Caki2 (cell line): ENCODE data around the gene PLPP2. TPM values are rescaled to one million over a fixed set of nuclear protein-coding genes. Genes with fewer than 3 reads are reported as not detected.

Experiments
- DNase-seq: peaks from one replicate; pipeline ENCODE4 v3.0.0-alpha.2; 2015; ENCODE audit warnings: low read depth
- in situ Hi-C: cut with HindIII; loops from 2 replicates; pipeline ENCODE4 v1.10.0; 2016; ENCODE audit warnings: low sequenced_read_pairs, low pct_unique_long_range_greater_than_20kb, mixed read lengths
- total RNA-seq: library from RNA; depleted of rRNA; stranded (reverse); fragments of >200 nt; shearing (Covaris generic); gene quantifications from 2 replicates; pipeline ENCODE4 v1.2.3, GENCODE V29; 2014; ENCODE audit warnings: low replicate concordance

PLPP2 gene
- total RNA-seq, 1 experiment from 2014 or later: 128 TPM

DNA sequence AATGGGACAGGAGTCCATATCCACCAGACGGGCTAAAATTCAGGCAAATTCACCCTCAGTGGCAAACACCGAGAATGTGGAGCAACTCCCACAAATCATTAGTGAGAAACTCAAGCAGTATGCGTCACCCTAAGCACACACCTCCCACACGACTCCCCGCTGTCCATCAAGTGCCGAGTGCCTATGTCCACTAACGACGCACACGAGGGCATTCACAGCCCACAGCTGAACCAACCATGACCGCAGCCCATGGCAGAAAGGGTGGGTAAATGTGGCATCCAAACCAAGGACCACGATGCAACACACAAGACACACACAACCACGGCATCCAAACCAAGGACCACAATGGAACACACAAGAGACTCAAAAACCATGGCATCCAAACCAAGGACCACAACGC lies 31.4 kb upstream of the PLPP2 start:
- in situ Hi-C loops: no loop called here
- no peak for DNase-seq

DNA sequence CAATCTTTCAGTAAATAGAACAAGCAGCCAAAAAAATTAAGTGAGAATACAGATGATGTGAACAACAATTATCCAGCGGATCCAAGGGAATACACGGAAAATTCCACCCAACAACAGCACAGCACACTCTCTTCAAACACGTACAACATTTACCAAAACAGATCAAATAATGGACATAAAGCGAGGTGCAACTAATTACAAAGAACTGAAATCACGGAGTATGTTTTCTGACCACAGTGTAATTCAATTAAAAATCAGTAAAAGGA lies 27.2 kb upstream of the PLPP2 start:
- in situ Hi-C loops: no loop called here

GRCh38 chr19:317710-318508 lies 26.7 kb upstream of the PLPP2 start:
- in situ Hi-C loops: no loop called here
- DNase-seq: no peak

More for the DNA sequence above, 27.2 kb upstream of the PLPP2 start:
- no peak for DNase-seq

DNA sequence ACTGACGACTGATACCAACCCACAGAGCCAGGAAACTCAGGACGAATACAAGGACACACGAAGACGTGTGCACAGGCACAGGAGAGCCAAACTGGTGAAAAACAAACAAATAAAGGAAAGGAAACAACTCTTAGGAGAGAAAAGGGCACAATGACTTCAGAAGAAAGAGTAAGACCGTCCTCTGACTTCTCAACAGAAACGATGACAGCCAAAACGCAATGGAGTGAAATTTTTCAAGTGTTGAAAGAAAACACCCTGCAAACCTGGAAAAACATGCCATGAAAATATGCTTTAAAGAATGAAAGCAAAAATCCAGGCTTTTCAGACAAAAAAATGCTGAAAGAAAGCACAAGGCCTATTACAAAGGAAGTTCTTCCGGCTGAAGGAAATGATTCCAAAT lies 24.6 kb upstream of the PLPP2 start:
- in situ Hi-C loops: no loop called here
- no peak for DNase-seq

DNA sequence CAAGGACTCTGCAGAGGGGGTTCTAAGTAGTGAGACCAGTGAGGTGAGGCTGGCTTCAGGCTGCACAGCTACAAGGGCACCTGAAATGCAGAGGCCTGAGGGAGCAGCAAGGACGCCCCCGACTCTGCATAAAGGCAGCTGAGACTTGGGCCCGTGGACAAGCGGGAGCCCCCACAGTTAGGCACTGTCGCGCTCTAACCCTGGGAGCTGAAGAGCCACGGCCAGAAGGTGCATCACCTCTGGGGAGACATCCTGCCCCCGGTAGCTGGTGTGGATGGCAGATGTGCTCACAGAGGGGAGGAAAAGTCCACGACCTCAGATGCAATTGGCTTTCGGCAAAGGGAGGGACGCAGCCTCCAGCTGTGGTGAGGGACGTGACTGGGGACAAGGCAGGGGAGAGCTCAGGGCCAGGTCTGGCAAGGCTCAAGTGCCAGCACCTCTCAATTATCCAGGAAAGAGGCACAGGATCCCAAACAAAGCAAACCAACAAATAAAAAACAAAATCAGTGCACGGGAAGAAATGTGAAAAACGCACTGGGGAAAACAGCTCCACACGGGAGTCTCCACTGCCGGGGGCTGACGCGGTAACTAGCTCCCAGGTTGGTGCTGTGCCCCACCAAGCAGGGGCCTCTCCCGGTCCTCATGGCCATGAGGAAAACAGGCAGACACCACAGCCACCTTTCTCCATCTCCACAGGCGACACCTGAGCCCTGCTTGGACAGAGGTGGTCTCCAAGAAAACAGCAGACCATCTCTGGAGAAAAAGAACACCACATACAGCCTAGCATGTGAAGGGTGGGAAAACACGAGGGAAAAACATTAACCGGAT lies 23.0 kb upstream of the PLPP2 start:
- DNase-seq: no peak
- in situ Hi-C loops: no loop called here

DNA sequence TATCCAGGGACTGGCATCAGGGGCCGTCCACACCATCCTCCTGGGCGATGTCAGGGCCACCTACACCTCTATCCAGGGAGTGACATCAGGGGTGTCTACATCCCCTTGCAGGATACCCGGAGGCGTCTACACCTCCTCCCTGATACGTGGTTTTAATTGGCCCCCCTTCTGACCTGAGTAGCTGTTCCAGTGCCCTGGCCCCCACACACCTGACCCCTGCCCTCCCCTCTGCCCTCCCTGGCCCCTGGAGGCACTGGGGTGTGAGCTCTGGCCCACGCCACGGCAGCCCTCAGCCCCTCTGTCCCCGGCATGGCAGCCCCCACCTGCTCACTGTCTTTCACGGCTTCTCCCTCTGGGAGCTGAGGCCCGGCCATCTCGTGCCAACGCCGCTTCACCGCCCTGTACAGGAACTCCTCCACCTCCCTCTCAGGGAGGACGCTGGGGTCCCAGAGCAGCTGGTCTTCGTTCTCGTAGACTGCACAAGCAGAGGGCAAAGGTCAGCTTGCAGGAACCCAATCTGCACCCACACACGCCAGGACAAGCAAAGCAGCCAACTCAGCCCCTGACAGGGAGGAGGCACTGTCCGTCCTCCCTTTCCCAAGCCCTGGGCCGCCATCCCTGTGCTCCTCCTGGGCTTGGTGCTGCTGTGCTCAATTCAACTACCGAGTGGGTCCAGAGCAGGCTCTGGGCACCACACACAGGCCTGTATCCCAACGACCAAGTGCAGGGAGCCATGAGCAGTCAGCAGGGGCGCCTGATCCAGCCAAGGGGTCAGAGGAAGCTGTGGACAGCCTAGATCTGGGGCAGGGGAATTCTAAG lies 22.2 kb upstream of the PLPP2 start:
- DNase-seq: no peak
- in situ Hi-C loops: no loop called here

DNA sequence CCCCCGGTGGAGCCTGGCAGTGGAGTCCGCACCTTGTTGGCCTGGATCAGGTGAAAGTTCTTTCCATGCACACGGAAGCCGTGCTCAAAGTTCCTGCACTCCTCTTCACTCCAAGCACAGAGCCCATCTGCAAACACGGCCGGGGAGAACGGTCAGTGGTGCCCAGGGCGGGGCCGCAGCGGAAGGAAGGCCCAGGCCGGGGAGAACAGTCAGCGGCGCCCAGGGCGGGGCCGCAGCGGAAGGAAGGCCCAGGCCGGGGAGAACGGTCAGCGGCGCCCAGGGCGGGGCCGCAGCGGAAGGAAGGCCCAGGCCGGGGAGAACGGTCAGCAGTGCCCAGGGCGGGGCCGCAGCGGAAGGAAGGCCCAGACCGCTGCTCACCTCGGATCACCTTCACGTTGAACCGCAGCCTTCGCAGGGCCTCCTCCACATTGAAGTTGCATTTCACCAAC lies 20.6 kb upstream of the PLPP2 start:
- in situ Hi-C loops: no loop called here
- no peak for DNase-seq

- no peak for DNase-seq
- in situ Hi-C loops: no loop called here
These were observed 19.7 kb upstream of the PLPP2 start for GRCh38 chr19:310781-311496.

DNA sequence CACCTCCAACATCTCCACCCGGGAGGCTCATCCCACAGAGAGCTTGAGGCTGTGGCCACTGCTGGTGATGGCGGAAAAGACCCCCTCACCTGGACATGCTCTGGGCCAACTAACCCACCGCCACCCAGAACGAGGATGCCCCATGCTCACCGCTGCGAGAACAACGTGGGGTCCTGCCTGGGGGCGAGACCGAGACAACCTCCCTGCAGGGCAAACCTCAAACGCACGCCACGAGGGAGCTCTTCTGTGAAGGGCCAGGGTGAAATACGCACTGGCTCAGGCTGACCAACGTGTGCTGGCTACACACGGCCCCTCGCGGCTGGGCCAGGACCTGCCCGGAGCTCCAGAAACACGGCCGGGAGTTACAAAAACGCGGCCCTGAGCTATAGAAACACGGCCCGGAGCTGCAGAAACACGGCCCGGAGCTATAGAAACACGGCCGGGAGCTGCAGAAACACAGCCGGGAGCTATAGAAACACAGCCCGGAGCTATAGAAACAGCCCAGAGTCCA lies 19.0 kb upstream of the PLPP2 start:
- no peak for DNase-seq
- in situ Hi-C loops: no loop called here

- in situ Hi-C loops: no loop called here
- DNase-seq: no peak
These were observed 18.0 kb upstream of the PLPP2 start for GRCh38 chr19:309206-309565.

- in situ Hi-C loops: no loop called here
- no peak for DNase-seq
These were observed 17.4 kb upstream of the PLPP2 start for GRCh38 chr19:308471-309205.

DNA sequence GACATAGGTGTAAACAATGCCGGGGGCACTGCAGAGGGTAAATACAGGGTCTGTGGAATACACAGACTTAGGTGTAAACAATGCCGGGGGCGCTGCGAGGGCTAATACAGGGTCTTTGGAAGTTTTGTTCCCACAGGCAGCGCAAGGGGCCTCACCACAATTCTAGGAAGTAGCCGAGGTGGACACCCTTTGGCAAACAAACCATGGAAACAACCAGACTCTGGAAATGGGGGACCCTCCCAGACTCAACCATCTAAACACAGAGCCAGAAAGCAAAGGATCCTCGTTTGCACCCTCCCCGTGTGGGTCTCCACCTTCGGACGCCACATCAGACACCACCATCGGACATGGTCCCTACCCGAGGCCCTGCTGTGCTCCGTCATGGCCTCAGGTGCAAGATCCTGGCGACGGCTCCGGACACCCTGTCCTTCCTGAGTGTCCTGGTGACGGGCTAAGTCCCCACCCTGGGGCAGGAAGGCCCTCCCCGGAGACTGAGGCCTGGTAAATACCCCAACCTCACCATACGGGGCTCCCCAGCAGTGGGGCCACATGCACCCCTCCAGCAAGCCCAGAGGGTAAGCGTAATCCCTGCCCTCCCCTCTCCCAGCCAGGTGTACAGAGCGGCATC lies 16.7 kb upstream of the PLPP2 start:
- in situ Hi-C loops: no loop called here

GRCh38 chr19:307111-307531 lies 15.9 kb upstream of the PLPP2 start:
- no peak for DNase-seq
- in situ Hi-C loops: no loop called here

More for the DNA sequence above, 16.7 kb upstream of the PLPP2 start:
- no peak for DNase-seq

DNA sequence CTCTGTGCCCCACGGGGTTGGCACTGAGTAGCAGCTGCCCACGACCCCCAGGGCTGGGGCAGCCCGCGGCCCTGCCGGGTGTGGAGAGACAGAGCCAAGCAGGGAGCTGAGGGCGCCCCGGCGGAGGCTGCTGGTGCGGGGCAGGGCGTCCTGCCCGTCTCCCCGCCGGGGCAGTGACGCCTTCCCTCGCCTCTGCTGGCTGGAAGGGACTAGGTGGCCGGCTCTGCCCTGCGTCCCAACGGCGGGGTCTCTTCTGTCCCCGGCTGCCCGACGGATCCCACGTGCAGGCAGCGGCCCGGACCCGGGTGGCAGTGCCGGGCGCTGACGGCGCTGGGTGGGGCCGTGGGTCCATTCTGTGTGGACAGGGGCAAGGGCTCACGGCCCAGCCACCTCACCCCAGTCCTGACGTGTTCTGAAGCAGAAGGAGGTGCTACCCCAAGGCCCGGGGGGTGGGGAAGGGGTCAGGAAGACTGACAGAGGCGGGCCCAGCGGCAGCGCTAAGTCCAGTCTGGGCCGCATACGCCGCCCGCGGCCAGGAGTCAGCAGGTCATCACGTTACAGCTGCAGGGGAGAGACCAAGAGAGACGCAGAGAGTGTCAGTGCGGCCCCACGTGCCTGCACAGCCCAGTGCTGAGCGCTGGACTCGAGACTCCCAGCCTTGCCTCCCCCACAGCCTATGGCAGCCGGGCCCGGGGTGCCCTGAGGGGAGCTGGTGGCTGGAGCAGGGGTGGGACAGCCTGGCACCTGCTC lies 15.1 kb upstream of the PLPP2 start:
- no peak for DNase-seq
- in situ Hi-C loops: no loop called here

DNA sequence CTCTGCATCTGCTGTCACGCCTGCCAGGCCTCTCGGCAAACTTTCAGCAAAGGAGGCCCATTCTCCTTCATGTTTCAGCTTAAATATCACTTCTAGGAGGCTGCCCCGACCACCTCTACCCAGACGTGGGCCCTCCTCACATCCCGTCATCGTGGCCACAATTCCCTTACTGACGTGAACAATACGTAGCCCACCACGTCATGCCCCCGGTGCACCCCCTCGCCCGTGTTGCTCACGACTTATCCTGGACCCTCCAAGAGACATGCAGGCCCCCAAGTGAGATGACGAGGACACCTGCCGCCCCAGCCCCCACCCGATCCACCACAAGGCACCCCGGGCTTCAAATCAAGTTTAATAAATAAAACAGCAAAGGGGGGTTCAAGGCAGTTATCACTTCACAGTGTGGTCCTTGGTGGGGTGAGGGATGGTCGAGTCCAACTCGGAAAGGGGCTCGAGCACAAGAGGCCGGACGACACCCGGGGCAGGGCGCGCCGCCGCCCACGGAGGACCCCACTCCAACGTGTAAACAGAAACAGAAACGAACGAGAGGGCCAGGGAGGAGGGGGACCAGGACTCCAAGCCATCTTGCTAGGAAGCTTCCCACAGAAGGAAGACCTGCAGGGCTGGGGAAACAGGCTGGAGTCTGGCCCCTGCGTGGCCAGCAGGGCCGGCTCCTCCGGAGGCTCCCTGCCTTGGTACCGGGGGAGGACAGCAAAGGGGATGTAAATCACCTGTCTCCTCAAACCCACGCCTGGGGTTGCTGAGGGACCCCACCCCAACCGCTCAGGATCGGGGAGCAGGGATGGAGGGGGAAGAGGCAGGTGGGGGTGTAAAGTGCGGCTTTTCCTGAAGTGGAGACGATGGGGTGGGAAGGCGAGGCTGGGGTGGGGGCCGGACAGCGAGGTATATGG lies 14.3 kb upstream of the PLPP2 start:
- no peak for DNase-seq
- in situ Hi-C loops: no loop called here
